ENCODE data around the gene TGM3.

The TGM3 gene

DNA sequence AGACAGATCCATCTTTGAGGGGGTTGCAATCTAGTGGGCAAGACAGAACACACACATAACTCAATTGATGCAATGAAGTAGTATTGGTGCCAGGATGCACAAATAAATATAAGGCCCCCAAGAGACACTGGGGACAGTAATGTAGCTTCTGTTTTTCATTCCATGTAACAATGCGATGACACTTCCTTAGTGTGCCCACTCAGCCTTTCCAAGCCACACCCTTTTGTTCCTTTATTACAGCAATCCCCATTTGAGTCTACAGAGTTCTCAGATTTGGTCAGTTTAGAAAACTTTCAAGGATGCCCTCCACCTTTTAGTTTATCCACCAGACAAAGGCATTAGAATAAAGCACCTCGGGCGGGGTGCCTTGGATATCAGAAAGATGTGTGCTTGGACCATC lies 15.5 kb downstream of the TGM3 start:
- FAIRE-seq = no peak

DNA sequence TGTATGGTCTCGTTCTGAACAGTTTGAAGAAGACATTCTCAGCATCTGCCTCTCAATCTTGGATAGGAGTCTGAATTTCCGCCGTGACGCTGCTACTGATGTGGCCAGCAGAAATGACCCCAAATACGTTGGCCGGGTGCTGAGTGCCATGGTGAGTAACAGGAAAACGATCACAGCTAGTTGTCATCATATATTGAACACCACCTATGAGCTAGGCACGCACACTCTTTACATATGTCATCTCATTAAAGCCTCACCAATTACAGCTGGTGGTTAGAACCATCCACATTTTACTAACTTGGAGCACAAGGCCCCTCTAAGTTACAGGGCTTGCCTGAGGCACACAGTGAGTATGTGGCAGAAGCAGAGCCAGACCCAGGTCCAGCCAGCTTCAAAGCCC lies 17.1 kb downstream of the TGM3 start:
- FAIRE-seq = no peak

DNA sequence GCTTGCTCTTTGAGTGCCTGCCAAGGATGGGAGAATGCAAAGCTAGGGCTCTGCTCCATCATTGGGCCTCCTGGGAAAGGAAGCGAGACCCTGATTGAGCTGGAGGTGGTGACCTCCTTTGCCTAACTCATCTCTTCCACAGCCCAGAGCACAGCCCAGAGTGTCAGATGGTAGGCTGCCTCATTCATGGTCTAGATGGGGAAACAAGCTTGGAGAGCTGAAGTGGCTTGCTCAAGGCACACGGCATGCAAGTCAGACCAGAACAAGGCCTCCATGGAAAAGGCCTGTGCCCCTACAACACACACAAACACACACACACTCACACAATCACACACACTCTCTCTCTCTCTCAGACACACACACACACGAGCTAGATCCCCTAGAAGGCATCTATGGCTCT lies 17.5 kb downstream of the TGM3 start:
- no peak for FAIRE-seq

DNA sequence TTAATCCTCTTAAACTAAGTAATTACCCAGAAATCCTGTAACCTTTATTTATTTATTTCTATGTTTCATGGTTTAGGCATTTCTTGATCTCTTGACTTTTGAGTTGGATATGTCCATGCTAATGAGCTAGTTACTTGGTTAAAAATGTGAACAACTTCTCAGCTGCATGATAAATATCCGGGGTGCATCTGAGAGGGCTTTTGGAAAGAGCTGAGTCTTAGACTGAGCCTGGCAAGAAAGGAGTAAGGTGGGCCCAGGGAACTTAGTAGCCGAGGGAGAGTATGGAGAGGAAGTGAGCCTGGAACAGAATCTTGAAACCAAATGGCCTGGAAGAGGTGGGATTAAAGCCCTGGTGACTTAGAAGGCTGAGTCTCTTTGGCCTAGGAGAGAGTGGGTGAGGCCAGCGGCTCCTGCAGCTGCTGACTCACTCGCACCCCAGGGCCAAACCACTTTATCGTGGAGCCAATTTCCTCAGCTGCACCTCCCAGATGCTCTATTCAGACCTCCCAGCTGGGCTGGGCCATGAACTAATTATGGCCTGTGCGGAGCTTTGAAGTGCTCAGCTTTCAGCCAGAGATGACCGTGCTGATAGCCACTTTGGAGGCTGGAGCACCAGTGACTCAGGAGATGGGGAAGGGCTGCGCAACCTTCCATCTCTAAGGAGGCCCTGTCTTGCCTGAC lies 19.1 kb downstream of the TGM3 start:
- FAIRE-seq = no peak

DNA sequence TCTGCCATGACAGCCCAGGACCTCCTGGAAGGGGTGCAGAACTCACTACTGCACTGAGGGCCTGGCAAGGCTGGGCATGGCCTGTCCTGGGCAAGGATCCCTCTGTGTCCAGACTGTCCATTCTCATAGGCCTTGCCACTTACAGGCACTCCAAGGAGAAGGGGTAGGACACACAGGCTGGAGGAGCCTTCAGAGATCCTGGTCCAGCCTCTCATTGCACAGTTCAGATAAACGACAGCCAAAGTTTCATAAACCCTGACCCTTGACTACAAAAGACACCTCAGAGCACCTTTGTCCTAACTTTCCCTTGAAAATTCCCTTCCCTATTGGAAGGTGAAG lies 19.6 kb downstream of the TGM3 start:
- no peak for FAIRE-seq

DNA sequence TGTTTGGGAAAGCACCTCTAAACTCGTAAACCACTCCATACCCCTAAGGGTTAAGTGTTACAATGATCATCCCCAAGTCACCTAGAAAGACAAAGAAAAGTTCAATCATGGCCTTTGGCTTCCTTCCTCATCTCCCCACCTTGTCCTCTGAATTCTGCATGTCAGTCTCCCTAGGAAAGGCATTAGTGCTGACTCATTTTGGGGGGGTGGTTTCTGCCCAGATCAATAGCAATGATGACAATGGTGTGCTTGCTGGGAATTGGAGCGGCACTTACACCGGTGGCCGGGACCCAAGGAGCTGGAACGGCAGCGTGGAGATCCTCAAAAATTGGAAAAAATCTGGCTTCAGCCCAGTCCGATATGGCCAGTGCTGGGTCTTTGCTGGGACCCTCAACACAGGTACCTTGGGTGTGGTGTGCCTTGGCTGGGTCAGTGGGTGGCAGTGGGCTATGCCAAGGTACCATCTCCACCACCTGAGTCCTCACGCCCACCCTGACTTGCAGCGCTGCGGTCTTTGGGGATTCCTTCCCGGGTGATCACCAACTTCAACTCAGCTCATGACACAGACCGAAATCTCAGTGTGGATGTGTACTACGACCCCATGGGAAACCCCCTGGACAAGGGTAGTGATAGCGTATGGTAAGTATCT lies 21.2 kb downstream of the TGM3 start:
- FAIRE-seq = no peak

DNA sequence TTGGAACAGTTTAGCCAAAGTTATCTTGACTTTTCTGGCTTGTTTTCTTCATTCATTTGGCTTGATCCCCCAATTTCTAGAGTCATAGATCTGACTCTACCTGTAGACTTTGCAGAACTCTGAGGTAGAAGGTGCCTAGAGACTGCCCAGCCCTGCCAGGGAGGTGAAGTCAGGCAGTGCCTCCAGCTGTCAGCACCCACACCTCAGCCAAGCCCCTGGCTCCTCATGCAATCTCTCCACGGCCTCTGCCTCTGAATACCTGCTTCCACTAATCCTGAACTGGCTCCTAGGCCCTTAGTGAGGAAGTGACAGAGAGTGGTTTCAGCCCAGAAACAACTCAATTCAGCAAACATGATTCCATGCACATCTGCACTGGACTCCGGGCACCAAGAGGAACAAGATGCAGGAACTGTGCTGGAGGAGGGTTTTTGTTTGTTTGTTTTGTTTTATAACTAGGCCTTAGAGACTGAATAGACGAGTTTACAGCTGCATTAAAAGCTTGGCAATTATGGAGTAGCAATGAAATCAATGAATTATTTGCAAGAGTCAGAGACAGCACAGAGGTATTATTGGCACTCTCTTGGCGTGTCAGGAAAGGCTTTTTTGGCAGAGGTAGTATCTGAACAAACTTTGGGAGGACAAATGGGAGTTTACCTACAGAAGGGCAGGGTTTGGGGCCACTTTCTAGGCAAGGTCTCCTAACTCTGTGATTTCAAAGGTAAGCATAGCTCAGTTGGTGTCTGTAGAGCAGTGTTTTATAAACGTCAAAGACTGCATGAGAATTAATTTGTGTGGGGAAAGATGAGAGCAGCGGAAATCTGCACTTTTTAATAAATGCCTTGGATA lies 25.2 kb downstream of the TGM3 start:
- no peak for FAIRE-seq

DNA sequence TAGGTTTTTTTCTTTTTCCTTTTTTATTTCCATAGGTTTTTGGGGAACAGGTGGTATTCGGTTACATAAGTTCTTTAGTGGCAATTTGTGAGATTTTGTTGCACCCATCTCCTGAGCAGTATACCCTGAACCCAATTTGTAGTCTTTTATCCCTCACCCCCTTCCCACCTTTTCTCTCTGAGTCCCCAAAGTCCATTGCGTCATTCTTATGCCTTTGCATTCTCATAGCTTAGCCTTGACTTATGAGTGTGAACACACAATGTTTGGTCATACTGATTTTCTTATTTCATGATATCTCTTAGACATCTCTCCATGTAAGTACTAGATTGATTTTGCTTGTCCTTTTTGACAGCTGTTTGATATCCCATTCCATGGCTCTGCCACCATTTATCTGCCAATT lies 27.2 kb downstream of the TGM3 start:
- no peak for FAIRE-seq

DNA sequence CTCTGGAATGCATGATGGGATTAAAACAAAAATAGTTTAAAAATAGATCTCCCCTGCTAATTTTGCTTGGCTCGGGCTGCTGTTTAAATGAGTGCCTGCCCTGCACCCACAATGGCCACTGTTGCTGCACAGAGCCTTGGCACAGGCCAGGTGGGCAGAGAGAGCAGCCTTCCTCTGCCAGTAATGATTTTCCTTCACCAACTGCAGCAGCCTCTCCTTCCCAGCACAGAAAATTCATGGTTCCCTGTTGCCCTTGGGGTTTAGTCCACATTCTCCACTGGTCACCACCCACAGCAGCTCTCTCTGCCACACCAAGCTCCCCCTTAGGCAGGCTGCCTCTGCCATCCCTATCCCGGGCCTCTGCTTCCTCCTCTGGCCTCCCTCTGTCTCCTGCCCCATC lies 30.2 kb downstream of the TGM3 start:
- FAIRE-seq = no peak

DNA sequence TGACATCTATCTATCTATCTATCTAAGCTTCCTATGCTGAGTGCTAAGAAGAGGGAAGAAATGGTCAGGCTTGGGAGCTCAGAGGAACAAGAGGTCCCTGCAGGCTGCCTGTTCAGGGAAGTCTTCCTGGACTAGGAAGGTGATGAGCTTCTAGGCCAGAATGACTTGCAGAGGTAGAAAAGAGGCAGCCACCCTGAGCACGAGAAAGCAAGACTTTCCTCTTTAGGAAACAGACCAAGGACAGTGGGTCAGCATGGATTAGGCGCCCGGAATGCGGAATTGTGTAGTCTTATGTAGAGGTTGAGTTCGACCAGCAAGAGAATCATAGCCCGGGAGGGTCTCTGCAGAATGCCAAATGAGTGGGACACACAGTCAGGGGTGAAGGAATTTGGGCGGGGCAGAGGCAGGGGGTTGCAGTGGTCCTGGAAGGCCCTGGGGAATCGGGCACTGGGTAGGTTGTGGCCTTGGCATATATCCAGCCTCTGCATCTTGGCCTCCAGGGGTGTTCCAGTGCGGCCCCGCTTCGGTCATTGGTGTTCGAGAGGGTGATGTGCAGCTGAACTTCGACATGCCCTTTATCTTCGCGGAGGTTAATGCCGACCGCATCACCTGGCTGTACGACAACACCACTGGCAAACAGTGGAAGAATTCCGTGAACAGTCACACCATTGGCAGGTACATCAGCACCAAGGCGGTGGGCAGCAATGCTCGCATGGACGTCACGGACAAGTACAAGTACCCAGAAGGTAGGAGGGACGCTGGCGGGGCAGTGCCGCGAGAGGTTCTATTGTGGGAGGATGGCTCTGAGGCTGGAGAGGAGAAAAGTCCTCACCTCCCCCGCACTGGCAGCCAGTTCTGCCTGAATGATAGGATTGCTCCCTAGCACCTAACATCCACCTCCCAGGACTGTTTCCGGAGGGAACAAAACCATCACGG lies 32.1 kb downstream of the TGM3 start:
- no peak for FAIRE-seq

DNA sequence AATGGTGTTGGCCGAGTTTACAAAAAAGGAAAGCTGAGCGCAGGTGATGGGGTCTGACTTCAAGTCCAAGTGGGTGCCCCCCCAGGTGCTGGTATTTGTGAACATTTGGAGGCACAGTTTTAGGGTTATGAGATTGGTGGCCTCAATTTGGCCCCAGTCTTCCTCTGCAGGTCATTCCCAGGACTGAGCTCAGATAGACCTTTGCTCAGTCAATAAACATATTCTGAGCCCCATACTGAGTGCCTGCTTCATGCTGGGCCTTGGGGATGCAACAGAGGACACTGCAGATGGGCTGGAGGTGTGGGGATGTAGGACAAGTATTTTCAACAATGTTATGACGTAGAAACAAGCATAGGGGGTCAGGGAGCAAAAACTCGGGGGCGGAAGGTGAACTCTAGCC lies 33.5 kb downstream of the TGM3 start:
- FAIRE-seq = no peak

DNA sequence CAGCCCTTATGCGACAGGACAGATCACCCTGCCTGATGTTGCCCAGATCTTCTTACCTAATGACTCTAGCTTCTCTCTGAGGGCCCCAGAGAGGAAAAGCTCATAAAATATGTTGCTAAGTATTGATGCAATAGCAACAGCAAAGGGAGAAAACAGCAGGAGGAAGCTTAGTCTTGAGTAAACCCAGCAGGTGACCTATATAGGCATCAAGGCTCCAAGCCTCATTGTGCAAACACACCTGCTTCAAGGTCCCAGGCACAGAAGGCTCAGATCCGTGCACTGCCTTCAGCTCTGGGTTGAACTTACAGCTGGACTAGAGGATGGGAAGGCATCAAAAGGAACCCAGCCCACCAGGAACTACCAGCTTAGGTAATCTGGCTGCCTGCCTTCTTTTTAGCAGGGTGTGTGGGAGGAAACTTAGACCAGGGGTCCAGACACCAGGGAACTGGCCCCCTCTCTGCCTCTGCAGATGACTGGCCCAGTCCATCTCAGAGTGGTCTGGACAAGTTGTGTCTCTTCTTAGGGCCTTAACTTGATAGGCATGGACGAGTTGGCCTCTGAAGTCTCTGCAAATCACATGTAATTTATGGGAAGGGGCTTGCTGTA lies 34.4 kb downstream of the TGM3 start:
- FAIRE-seq = no peak

DNA sequence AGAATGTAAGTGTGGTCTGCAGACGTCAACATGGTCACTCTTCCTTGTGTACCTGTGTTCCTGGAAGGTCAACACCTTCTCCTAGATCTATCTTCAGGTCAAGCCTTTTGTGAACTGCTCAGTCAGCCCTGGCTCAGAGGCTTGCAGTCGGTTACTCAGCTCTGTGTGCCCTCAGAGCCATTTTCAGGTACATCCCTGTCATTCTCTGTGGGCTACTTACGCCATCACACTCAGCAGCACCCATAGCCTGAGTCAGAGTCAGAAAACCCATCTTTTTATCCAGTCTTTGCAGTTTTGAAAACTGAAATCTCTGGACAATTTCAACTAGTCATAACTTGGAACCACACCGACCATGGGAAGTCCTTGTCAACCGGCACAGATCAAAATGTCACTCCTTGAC lies 35.3 kb downstream of the TGM3 start:
- no peak for FAIRE-seq

DNA sequence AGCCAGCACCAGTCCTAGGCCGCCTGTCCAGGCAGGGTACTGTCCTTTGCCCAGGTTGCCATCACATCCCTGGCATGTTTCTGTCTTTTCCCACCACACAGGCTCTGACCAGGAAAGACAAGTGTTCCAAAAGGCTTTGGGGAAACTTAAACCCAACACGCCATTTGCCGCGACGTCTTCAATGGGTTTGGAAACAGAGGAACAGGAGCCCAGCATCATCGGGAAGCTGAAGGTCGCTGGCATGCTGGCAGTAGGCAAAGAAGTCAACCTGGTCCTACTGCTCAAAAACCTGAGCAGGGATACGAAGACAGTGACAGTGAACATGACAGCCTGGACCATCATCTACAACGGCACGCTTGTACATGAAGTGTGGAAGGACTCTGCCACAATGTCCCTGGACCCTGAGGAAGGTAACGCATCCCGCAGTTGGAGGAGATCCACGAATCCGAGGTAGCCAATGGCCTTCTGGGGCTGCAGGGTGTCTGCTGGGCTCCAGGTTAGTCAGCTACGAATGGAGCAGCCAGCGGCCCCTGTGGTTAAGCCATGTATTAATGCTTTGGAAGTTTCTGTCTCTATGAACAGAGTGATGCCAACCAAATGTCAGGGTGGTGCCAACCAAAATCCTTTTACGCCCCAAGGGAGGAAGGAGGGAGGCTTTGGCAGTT lies 36.2 kb downstream of the TGM3 start:
- no peak for FAIRE-seq

DNA sequence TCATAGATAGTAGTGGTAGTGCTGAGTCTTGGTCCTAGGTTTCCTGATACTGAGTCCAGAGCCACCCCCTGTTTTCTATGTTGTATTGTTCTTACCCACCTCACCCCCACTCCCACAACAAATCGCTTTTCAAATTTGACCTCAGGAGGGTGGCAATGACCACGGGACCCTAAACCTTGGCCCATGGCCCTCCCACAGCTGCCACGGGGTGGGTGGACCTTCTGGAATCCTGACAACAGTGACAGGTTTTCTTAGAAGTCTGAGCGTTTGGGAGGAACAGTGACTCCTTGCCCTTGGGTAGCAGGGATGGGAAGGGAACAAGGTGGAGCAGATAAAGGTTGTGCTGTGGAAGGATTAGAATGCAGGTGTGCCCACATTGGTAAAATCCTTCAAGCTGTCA lies 36.9 kb downstream of the TGM3 start:
- no peak for FAIRE-seq

DNA sequence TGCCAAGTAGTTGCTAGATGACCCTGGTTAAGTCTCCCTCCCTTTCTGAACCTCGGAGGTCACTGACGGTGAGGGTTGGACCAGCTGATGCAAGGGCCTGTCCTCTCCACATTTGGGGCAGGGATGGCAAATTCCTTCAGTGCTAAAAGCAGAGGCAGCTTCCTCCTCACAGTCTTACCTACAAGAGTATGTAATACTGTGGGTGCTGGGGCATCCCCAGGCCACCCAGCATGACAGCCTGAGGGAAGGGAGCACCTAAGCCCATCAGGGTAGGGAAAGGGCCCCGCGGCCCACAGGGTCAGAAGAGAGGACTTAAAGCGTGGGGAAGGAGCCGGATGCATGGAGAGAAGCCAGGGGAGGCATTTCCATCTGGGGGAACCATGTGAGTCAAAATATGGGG lies 38.0 kb downstream of the TGM3 start:
- no peak for FAIRE-seq

DNA sequence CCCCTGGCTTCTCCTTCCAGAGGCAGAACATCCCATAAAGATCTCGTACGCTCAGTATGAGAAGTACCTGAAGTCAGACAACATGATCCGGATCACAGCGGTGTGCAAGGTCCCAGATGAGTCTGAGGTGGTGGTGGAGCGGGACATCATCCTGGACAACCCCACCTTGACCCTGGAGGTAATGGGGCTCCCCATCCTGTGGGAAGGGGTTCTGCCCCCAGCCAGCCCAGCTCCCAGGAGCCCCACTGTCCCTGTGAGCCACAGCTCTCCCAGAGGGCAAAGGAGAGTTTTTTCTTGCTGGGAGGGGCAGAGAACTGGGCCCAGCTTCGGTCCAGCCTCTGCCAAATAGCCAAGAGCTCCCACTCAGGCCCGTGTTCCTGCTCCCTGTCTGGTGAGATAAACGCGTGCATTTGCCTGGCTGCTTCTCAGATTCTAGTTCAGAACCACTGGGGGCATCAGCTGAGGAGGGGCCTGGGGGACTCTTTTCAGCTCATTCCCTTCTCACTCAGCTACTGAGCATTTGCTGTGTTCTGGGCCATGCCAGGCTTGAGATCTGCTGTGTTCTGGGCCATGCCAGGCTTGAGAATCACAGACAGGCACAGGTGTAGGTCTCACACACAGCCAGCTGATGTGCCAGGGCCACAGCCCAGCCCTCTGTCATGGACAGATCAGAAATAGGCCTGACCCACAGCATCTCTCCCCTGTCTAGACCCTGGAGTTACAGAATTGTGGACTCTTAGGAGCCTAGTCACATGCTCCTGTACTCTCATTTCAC lies 39.5 kb downstream of the TGM3 start:
- FAIRE-seq = no peak

DNA sequence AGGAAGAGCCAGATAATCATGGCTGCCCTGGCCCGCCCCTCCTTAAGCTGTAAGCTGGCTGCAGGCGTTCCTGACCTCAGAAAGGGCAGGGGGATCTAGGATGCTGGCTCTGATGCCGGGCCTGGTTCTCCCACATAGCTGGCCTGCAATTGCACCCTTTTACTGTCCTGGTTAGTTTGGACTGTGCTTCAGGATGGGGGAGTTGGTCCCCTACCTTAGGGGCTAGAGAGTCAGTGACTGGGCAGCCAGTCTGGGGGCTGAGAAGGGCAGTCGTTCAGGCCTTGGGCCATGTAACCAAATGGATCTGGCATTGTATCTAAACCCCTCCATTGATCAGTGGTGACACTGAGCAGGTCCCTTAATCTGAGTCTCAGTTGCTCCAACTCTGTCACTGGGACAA lies 40.7 kb downstream of the TGM3 start:
- FAIRE-seq = no peak

DNA sequence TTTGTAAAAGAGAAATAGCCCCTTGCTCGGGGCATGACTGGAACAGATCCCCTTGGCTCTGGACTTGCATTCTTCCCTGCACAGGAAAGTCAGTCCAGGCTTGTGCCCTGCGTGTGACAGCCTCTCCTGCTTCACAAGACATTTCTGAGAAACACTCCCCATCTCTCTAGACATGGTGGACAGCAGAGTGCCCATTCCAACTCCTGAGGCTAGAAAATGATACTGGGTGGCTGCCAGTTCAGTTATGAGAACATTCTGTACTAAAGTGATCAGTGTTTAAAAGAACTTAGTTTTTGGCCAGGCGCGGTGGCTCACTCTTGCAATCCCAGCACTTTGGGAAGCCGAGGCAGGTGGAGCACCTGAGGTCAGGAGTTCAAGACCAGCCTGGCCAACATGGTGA lies 41.3 kb downstream of the TGM3 start:
- no peak for FAIRE-seq

DNA sequence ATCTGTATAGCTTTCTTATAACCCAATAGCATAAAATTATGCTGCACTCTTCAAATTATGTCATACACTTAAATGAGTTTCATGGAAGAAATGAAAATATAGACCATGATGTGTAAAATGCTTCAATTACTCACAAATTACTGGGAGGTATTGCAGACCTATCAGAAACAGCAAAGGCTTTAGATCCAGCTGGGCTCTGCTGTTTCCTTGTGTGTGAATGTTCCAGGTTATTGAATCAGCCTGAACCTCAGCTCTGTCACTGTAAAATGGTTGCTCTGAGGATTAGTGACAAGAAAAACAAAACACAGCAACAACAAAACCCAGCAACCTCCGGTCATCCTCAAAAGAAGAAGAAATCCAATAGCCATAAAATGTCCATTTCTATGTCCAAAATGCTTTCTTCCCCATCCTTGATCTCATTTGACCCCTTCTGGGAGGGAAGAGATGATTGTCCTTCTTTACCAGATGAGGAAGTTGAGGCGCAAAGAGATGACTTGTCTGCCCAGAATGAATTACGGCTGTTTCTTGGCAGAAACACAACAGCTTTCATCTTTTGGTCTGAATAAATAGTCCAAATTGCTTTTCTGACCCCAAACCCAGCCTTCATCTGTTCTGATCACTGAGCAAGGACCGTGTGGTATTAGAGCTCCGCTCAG lies 42.7 kb downstream of the TGM3 start:
- no peak for FAIRE-seq

DNA sequence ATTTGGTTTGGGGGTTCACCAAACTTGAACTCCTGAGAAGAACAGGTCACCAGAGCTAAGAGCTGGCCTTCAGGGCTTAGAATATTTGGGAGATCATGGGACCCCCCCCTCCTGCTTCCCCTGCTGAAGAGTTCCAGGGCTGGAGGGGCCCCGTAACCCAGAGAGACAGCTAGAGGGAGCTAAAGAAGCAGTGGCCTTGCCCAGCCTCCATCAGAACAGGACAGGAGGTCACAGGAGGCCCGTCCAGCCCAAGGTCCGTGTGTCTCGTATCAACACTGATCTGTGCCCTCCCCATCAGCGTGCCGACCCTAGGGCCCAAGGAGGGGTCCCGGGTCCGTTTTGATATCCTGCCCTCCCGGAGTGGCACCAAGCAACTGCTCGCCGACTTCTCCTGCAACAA lies 44.3 kb downstream of the TGM3 start:
- FAIRE-seq = no peak

Measured in islet of Langerhans (tissue), 1 donor.